Inflammatory macrophage treated with lipopolysaccharide for 1 hour (primary cell): Measurements from ENCODE around the gene ENDOD1.

Source experiments
- DNase-seq, 2 donors: peaks; one replicate each; pipeline ENCODE4 v3.0.0-alpha.2; 2020 to 2022

The ENDOD1 gene

DNA sequence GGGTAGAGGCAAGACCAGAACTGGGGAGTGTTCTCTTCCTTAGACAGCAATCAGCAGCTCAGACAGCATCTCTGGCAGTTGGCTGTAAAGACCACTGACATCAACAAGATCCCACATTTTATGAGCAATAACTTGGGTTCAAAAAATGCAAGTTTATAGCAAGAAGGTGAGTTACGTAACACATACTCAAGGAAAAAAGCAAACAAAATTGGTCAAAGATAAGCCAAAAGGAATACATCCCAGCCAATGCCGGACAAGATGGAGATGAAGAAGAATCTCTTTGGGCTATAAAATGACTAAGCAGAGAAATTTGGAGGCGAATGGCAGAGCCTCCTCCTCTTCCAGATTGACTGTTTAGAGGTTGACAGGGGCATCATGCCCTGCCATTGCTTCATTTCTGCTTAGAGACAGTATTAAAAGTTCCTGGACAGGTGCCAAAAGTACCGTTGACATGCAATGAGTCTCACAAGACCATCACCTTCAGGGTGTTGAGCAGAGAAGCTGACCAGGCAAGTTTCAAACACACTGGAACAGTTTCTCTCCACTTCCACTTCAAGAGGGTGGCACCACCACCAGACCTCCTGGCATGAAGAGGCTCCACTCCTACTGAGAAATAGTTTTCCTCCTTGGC lies 55.9 kb downstream of the ENDOD1 start:
- DNase-seq, result no peak

DNA sequence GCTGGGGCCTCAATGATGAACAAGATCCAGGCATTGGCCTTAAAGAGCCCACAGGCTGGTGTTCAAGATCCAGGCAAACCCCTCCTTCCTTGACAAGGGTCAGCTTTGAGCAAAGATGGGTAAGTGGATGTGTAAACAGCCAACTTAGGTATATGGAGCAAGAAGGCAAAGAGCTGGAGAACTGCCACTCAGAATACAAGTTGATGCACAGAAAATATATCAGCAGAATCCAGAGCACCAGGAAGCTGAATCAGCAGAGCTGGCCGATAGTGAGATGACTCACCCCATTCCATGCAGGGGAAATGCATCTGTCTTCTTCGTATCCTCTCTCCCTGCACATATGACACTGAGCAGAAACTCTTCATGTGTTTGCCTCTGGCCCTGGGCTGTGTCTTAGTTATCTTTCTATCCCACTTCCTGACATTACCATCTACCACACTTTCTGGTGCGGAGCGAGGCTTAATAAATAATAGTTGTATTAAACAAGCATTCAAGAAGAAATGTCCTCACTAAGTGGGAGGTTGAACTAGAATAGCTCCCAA lies 57.8 kb downstream of the ENDOD1 start:
- DNase-seq, result peak; percentile 30 to 35

DNA sequence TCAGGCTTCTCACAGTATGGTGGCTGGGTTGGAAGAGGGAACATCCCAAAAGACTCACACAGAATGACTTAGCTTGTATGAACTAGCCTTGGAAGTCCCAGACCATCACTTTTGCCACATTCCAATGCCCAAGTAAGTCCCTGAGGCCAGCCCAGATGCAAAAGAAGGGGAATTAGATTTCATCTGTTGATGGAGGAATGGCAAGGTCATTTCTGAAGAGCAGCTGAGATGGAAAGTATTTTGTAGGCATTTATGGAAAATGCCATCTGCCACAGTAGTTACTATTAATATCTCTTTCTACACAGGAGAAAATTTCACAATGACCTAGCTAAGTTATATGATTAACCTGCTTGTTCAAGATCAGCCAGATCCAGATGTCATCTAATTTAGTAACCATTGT lies 58.8 kb downstream of the ENDOD1 start:
- no peak for DNase-seq

DNA sequence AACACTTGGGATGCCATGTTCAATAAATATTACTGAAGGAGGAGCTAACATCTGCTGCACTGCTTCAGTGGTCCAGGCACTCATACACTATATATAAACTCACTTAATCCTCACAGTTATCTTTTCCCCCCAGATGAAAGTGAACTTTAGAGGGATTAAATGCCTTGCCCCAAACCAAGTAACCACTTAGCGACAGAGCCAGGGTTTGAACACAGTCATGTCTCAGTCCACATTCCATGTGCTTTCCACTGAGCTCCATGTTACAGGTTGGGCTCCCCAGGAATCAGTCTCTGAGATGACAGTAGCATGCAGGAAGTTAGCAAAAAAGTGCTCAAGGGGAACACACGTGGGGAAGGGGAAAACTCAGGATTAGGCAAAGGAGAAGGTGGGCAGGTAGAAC lies 59.3 kb downstream of the ENDOD1 start:
- no peak for DNase-seq

DNA sequence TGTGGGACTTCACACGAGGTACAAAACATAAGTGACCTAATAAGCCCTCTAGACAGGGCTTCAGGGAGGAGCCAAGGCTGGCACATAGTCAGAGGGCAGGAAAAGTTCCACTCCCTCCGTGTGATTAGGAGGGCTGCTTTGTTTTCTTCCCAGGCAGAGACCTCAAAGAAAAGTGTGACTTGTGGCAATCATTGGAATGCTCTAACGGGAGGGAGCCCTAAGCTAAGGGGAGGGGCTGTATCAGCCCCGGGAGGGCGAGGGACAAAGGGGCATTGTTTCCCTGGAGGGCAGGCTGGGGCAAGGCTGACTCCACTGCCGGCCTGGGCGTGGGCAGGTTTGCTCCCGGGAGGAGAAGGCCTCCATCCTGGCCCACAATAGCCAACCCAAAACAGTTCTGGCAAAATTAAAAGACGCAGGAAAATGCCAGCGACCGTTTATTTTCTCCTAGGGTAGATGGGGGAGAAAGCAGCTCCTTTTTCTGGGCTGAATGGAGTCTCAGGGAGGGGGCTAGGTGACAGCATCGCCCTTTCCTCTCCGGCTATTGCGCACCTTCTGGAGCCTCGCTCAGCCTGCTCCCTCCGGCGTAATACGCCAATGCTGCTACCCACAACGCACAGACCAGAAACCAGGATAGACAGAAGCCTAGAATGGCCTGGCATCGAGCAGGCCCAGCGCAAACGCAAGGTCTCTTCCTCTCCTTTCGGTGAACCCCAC lies 60.2 kb downstream of the ENDOD1 start:
- no peak for DNase-seq

DNA sequence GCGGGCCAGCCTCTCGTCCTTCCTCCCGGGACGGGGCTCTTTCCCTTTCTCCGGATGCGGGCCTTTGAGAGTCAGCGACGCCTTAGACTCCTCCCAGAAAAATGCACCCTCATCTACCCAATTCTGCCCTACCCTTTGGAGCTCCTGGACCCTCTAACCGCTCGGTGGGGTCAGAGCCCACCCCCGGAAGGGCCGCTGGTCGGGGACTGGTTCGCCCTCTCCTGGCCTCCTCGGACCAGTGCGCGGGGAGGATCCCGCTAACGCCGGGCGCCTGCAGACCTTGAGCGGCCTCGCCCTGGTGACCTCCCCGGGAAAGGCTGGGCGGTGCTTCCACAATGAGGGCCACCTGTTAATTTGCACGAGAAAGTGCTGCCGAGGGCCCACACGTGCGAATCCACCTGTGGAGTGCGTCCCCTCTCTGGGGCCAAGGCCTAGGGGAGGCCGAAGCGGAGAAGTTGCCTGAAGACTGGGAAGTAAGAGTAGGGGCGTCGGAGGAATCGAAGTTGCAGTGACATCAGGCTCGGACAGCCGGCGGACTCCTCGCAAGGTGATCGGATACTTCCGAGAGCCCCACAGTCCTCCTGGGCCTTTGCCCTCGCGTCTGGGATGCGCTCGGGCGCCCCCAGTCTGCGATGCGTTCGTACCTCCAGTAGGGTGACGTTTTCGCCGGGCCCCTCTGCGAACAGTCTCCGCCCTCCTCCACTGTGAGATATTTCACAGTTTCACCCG lies 61.5 kb downstream of the ENDOD1 start:
- peak; percentile 79 to 89 for DNase-seq

DNA sequence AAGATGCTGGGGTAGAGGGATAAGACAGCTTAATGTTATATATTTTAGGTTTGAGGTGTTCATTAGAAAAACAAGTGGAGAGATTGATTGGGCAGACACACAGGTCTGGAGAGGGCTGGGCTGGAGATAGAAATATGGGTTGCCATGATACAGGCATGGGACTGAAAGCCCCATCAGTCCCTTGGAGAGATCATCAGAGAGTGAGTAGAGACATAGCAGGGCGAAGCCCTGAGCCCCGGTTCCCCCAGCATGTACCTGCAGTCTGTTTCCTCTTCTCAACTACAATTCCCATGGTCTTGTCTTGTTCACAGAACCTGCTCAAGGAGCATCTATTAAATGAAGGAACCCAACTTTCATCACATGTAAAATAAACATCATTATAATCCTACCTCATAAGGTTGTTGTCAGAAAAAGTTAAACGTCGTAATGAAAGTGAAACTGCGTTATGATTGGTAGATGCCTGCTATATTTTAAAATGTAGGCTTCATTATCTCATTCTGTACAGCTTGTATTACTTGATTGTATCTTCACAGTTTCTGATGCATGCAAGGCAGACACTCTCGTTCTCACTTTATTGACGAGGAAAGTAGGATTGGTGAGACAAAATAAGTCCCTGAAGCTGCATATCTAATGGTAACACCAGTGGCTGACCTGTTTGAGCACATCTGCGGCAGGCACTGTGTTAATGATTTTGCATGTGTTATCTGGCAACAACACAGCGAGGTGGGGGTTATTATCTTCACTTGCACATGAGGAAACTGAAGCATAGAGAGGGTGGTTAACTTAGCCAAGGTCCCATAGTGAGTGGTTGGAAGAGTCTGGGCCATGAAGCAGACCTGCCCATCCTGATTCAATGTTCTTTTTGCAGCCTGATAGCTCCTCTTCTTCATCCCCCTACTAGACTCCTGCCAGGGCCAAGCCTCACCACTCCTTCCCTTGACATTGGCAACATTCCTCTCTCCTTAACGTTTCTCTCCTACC lies 63.5 kb downstream of the ENDOD1 start:
- no peak for DNase-seq

DNA sequence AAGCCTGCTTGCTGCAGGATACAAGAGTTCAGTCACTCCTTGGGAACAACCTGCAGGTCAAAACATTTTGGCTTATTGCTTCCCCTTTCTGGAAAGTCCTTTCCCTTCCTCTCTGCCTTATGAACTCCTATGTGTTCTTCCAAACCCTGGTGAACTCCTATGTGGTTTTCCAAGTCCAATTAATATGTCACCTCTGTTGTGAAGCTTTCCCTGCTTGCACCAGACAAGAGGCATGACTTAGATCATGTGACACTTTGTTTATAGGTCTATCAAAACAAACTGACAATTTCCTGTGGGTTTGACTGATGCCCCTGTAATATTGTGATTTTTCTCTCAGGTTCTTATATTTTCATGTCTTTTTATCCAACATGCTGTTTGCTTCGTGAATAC lies 64.2 kb downstream of the ENDOD1 start:
- DNase-seq, result no peak

DNA sequence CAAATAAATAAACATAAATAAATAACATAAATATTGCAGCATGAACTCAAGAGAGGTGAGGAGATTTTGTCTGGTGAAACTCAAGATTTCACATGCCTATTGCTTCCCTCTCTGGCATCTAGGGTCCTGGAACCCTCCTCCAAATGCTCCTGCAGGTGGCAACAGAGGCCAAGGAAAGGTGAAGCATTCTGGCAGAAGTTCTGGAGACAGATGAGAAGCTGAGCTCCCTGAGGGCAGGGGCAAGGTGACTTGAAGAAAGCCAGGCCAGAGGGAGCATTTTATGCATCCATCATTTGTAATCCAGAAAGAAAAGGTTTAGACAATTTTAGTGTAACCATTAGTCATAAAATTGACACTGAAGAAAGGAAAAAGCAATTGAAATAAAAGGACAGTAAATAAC lies 64.9 kb downstream of the ENDOD1 start:
- peak; percentile 37 to 55 for DNase-seq

DNA sequence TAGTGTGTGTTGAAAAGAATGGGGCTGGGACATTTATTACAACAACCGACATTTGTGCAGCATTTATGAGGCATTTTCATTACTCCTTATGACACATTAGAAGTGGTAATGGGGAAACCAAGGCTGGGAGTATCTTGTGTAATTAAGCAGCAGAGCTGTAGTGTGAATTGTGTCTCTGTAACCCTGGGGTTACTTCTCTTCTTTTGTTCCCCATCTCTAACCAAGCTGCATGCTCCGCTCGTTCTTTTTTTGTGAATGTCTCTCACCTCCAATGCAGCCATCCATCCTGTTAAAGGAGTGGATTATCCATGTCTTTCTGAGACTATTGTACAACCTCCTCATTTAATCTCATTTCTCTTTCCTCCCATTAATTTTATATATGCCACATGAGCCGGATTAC lies 65.7 kb downstream of the ENDOD1 start:
- no peak for DNase-seq

DNA sequence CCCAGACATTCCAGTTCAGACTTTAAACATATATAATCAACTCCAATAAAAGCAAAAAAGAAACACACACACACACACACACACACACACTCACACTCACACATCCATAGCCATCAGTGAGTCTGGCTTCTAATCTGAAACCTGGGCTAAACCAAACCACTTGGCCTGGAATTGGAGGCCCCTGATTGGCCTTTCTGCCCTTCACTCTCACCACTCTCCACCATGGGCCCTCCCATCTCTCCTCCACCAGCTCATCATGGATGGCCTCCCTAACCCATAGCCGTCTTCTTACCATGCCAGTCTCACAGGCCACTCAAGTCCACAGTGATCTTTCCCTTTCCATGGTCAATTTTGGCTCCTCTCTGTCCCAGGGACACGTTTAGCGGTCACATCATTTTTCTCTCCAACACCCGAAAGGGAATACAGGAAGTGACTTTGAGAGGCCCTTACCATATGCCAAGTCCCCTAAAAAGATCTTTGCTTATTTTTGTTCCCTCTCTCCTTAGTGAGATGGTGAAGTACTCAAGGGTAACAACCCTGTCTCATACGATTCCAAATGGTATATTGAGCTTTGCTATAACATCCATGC lies 66.6 kb downstream of the ENDOD1 start:
- no peak for DNase-seq

DNA sequence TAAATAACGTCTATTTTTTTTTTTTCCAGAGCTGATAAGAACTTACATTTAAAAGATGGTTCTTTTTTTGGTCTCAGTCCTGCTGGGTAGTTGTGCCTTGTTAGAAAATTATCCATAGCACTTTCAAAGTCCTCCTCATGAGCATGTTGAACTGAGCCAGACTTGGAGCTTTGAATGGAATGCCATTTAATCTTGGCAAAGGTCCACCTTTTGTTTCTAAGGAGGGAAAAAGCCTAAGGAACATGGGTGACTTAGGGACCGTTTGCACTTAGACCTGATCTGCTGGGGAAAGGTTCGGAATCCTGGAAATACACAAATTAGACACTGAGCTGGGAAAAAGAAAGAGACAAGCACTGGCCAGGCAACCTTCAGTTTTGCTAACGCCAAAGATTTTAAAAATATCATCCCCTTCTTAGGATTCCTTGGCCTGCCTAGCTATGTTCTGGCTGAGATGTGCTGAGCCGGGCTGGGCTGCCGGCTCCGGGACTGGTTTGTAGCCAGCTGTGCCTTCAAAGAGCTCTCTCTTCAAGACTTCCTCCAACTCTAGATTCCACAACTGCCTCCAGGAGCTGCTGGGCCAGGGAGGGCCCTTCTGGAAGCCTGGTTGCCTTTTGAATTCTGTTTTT lies 67.4 kb downstream of the ENDOD1 start:
- DNase-seq, result no peak

DNA sequence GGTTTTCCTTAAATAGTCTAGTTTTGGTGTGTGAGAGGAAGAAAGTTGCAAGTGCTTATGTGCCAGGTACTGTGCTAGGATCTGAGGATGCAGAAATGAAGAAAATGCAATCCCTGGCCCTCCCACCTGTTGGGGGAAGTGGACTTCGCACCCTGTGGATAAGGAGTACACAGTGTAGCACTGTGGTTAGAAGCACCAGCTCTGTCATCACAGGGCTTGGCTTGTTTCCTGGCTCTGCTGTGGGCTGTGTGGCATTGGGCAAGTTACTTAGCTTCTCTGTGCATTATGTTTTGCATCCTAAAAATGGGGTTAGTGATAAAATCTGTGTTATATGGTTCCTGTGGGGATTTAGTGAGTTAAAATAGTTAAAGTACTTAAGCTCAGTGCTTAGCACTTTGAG lies 68.2 kb downstream of the ENDOD1 start:
- no peak for DNase-seq

DNA sequence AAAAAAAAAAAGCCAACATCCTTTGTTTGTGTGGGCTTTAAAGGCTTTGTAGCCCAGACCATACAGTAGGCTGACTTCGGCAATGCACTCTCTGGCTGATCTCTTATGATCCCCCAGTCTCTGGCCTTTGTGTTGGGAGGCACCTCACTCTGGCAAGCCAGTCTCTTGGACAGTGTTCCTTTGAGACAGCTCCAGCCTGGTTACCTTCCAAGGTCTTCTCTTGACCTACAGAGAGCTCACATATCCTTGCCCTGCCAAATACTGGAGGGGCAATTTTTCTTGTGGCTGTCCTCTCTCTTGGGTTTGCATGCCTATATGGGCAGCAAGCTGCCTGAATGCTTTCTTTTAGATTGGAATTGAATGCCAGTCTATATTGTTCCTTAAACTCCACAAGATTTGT lies 71.6 kb downstream of the ENDOD1 start:
- no peak for DNase-seq

DNA sequence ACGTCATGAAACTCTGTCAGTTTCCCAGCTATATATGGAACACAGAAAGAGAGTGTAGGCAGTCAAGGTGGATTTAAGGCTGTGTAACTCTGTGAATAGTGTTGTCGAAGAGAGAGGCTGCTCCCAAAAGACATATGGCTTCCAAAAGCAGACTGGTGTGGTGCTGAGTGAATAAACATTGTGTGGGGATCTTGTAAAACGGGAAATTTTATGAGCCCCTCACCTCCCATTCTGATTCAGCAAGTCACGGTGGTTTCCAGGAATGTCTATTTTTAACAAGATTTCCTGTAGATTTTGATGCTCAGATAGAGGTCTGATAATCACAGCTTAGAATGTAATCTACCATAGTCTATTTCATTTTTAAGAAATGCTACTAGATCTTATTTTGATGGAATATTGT lies 73.5 kb downstream of the ENDOD1 start:
- DNase-seq, result no peak

DNA sequence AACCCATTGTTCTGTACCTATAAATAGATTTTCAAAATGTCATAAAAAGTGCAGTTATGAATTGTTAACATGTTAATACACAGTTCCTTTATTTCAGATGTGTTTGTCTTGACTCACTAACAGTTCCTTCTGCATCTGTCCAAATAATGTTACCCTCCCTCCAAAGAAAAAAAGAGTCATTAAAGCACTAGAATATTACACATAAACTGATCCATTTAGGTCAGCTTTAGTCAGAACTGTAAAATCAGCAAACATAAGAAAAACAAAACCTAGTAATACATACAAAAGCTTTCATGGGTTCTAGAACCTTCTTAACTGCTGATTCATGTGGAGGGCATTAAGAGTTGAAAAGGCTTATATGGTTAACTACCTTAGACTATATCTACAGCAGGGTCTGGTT lies 76.0 kb downstream of the ENDOD1 start:
- DNase-seq, result no peak

DNA sequence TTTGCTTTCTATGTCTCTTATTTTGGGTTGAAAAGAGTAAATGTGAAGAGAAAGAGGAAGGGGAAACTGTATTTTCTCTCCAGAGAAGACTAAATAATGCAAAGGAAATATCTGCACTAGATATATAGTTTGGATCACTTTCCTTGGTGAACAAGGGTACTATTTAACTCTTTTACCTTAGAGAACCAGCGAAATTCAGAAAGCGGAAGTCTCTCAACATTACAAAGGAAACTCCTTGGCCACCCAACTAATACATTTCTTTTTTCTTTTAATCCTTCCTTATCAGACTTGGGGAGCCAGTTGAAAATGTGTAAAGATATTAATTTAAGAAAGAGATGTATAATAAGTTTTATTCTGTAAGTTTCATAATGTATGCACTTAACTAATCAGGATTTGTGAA lies 77.1 kb downstream of the ENDOD1 start:
- no peak for DNase-seq

DNA sequence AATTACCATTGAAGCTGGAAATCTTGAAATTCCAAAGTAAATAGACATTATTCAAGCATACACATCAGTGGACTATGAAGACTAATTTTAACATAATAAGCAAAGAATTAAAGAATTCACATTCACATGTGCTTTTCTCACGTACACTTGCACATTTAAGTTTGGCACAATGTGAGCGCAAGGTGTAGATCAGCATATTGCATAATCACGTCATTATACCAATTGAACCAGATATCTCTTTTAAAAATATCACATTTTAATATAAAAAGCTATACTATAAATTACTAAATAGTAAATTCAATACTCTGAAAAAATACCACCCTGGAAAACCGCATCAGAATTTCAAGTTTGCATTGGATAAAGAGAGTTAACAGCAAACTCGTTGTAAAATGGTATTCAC lies 80.6 kb downstream of the ENDOD1 start:
- DNase-seq, result no peak

DNA sequence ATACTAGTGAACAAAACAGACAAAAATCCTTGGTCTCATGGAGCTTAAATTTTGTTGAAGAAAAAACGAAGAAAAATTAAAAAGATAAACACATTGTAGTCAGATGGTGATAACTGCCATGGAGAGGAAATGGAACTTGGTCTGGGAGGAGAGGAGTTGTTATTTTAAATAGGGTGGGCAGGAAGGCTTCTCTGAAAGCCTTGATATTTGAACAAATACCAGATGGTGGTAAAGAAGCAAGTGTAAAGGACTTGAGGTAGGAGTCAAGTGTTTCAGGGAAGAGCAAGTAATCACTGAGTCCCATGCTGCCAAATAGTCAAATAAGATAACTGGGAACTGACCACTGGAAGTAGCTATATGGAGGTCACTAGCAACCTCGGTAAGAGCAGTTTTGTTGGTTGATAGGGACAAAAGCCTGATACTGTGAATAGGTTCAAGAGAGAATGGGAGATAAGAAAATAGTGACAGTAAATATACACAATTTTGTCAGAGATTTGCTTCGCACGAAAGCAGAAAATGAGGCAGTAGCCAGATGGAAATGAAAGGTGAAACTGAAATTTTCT lies 86.3 kb downstream of the ENDOD1 start:
- DNase-seq, result no peak
